Panc1 (cell line): ENCODE measurements around the gene PHF5A. TPM values are rescaled to one million over a fixed set of nuclear protein-coding genes. Genes with fewer than 3 reads are reported as not detected.

ENCODE experiments used
- ATAC-seq: fragments of 200-7000 bp; cut with Tn5 transposase; 2 replicates; pipeline ENCODE4 v1.9.1; 2020; ENCODE audit warnings: mild to moderate bottlenecking, moderate library complexity
- BruUV-seq: library from RNA; stranded (reverse); fragments of 400-500 nt; replicated peaks from 2 replicates; lab custom pipeline; 2021; lab: Mats Ljungman, UMichigan
- CTCF ChIA-PET: fragments of 300-600 bp; sonication (Branson Sonifier 250); formaldehyde crosslinking; loops from one replicate; lab custom pipeline; 2022; ENCODE audit warnings: antibody characterized with exemption; lab: Charles Lee
- POLR2A ChIA-PET: fragments of 300-600 bp; sonication (Branson Sonifier 250); formaldehyde crosslinking; loops from one replicate; lab custom pipeline; 2022; ENCODE audit warnings: antibody characterized with exemption; lab: Charles Lee
- DNase-seq: peaks from one replicate; pipeline ENCODE4 v3.0.0-alpha.2; 2010; ENCODE audit warnings: low read depth, low spot score
- H3K27ac ChIP-seq: 2 replicates; pipeline ENCODE4 v1.5.1; 2011; ENCODE audit warnings: mild to moderate bottlenecking, low read length, inconsistent platforms
- H3K27me3 ChIP-seq: fragments of 200-500 bp; sonication (Bioruptor generic); 2 replicates; pipeline ENCODE4 v1.6.0; 2014; ENCODE audit warnings: low read length, inconsistent platforms; ENCODE audit not compliant: control insufficient read depth, insufficient read depth
- H3K36me3 ChIP-seq: fragments of 200-500 bp; sonication (Bioruptor generic); 2 replicates; pipeline ENCODE4 v1.5.1; 2014; ENCODE audit warnings: inconsistent platforms, mild to moderate bottlenecking, low read length, moderate library complexity; ENCODE audit not compliant: control insufficient read depth, insufficient read depth
- H3K4me1 ChIP-seq: 2 replicates; pipeline ENCODE4 v1.5.1; 2011; ENCODE audit warnings: inconsistent platforms, mild to moderate bottlenecking, low read length, moderate library complexity; ENCODE audit not compliant: control insufficient read depth, insufficient read depth
- H3K4me3 ChIP-seq, 2 experiments: 2 replicates each; pipeline ENCODE4 v1.5.1; 2011 to 2012; ENCODE audit warnings: low read depth in 2 of 2, low read length in 2 of 2, mild to moderate bottlenecking in 2 of 2, inconsistent platforms in 1 of 2, moderate library complexity in 1 of 2
- H3K9me3 ChIP-seq: fragments of 200-500 bp; sonication (Bioruptor generic); 2 replicates; pipeline ENCODE4 v1.5.1; 2014; ENCODE audit warnings: low read depth, mild to moderate bottlenecking, inconsistent platforms, low read length, moderate library complexity; ENCODE audit not compliant: control insufficient read depth, insufficient read depth
- CTCF ChIP-seq: fragments of 450-650 bp; IDR thresholded peaks from 2 replicates; pipeline ENCODE4 v1.5.1; 2017; ENCODE audit warnings: mild to moderate bottlenecking
- POLR2AphosphoS5 ChIP-seq: IDR thresholded peaks from 2 replicates; pipeline ENCODE4 v1.6.1; 2012; ENCODE audit warnings: mild to moderate bottlenecking, low read depth, low read length, moderate library complexity
- REST ChIP-seq, 2 experiments: IDR thresholded peaks; 2 replicates each; pipeline ENCODE4 v1.6.1; 2011 to 2012; ENCODE audit warnings: low read depth in 2 of 2, control low read depth in 1 of 2, low read length in 1 of 2, mild to moderate bottlenecking in 1 of 2, moderate library complexity in 1 of 2; ENCODE audit not compliant: insufficient read depth in 1 of 2
- SIN3A ChIP-seq: IDR thresholded peaks from 2 replicates; pipeline ENCODE4 v1.6.1; 2012; ENCODE audit warnings: low read depth, mild to moderate bottlenecking, low read length, moderate library complexity, borderline replicate concordance; ENCODE audit not compliant: insufficient read depth
- TCF7L2 ChIP-seq: IDR thresholded peaks from 2 replicates; pipeline ENCODE4 v1.6.1; 2011; ENCODE audit warnings: mild to moderate bottlenecking, low read depth, low read length, inconsistent platforms
- in situ Hi-C: cut with HindIII; loops from 2 replicates; pipeline ENCODE4 v1.10.0; 2016; ENCODE audit warnings: low sequenced_read_pairs, low pct_unique_long_range_greater_than_20kb
- intact Hi-C: fragments of 100-400 bp; cut with micrococcal nuclease; formaldehyde crosslinking; loops from one replicate; pipeline ENCODE4 v1.10.0; 2022; ENCODE audit not compliant: unreplicated experiment
- total RNA-seq: library from RNA; stranded (reverse); gene quantifications from one replicate; pipeline ENCODE4 v1.2.1, GENCODE V29; 2021; ENCODE audit not compliant: unreplicated experiment

The PHF5A gene
- total RNA-seq, 1 experiment from 2014 or later = 34.9 TPM

- ATAC-seq = no peak
- no peak for DNase-seq
- in situ Hi-C loops (no loop called here), intact Hi-C loops (no loop called here)
- BruUV-seq = no TSS peak
- no peak for TF ChIP-seq POLR2AphosphoS5
- no peak for TF ChIP-seq TCF7L2
- no peak for TF ChIP-seq CTCF
- no peak for TF ChIP-seq SIN3A
- no peak for TF ChIP-seq REST (IDR thresholded peaks at IDR 0.05; ENCODE audit: insufficient read depth in 1 of 2, low read depth in 2 of 2, low read length in 1 of 2)
- no peak overlapping the region for H3K4me3 ChIP-seq
- no peaks in the 10 kb centered on the region for H3K27me3 ChIP-seq
- no peaks in the 10 kb centered on the region for H3K4me1 ChIP-seq
- ChIA-PET POLR2A (no interaction called here), CTCF (no interaction called here)
- H3K9me3 ChIP-seq = no peaks in the 10 kb centered on the region
- H3K36me3 ChIP-seq = no peaks in the 10 kb centered on the region
- H3K27ac ChIP-seq = no peak overlapping the region
Observed at GRCh38 chr22:41488076-41488475, 19.6 kb upstream of the PHF5A start.

- no peak overlapping the region for H3K27ac ChIP-seq
- no peak overlapping the region for H3K4me3 ChIP-seq
- ChIA-PET POLR2A (no interaction called here), CTCF (no interaction called here)
- in situ Hi-C loops = no loop called here
- no peak for TF ChIP-seq REST (IDR thresholded peaks at IDR 0.05; ENCODE audit: insufficient read depth in 1 of 2, low read depth in 2 of 2, low read length in 1 of 2)
- TF ChIP-seq SIN3A = no peak
- TF ChIP-seq CTCF = no peak
- no peak for TF ChIP-seq POLR2AphosphoS5
- TF ChIP-seq TCF7L2 = no peak
- intact Hi-C loops = no loop called here
- no peaks in the 10 kb centered on the region for H3K27me3 ChIP-seq
- BruUV-seq = no TSS peak
- H3K9me3 ChIP-seq = no peaks in the 10 kb centered on the region
- no peak for ATAC-seq
- peaks cover 7% of the 10 kb centered on the region for H3K4me1 ChIP-seq
- no peaks in the 10 kb centered on the region for H3K36me3 ChIP-seq
- no peak for DNase-seq
Observed at GRCh38 chr22:41487037-41487935, 18.8 kb upstream of the PHF5A start.
